ENCODE results near the gene STC2.

Gene STC2

GRCh38 chr5:173310861-173311785 is 17.1 kb downstream of the STC2 start:
- Histone ChIP-seq H3K4me1 (ENCODE audit: control insufficient read depth in 1 of 2, insufficient read depth in 2 of 2, low read length in 2 of 2) (peaks cover 0 to 31% of the 10 kb centered on the region in 2 donors), H3K4me3 (ENCODE audit: low read depth in 1 of 2, low read length in 2 of 2) (no peak overlapping the region), H3K9me3 (ENCODE audit: control insufficient read depth in 1 of 2, low read length in 2 of 2) (peaks cover 7% of the 10 kb centered on the region in 2 donors), H3K27ac (ENCODE audit: low read length) (peak overlapping the region; percentile 5), H3K27me3 (ENCODE audit: low read depth, low read length) (no peaks in the 10 kb centered on the region), H3K36me3 (ENCODE audit: control insufficient read depth in 1 of 2, insufficient read depth in 2 of 2, low read length in 2 of 2) (no peaks in the 10 kb centered on the region)

- Histone ChIP-seq H3K4me1 (ENCODE audit: control insufficient read depth in 1 of 2, insufficient read depth in 2 of 2, low read length in 2 of 2) (peaks cover 0 to 23% of the 10 kb centered on the region in 2 donors), H3K36me3 (ENCODE audit: control insufficient read depth in 1 of 2, insufficient read depth in 2 of 2, low read length in 2 of 2) (no peaks in the 10 kb centered on the region), H3K4me3 (ENCODE audit: low read depth in 1 of 2, low read length in 2 of 2) (no peak overlapping the region), H3K27me3 (ENCODE audit: low read depth, low read length) (no peaks in the 10 kb centered on the region), H3K27ac (ENCODE audit: low read length) (peak overlapping the region; percentile 5), H3K9me3 (ENCODE audit: control insufficient read depth in 1 of 2, low read length in 2 of 2) (peaks cover 7% of the 10 kb centered on the region in 2 donors)
Observed at GRCh38 chr5:173310218-173310769, 17.9 kb downstream of the STC2 start.

DNA sequence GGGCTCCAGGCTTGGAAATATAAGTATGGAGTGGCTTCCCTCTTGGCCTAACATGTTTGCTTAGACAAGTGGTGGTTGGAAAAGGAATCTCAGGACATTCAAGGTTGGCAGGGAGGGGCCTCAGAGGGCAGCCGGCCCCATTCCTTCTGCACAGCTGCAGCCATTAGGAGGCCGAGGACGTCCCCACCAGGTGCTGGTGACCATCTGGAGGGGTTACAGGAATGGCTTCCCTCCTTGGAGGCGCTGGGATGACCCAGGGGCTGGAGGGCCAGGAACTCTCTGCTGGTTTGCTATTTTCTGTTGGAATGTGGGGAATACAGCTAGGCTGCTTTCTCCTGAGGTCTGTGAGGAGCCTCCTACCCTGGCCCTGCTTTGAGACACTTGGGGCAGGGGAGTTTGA is 18.5 kb downstream of the STC2 start:
- peaks cover 7% of the 10 kb centered on the region in 2 donors for H3K9me3 ChIP-seq (ENCODE audit: control insufficient read depth in 1 of 2, low read length in 2 of 2)
- H3K27me3 ChIP-seq (ENCODE audit: low read depth, low read length), result no peaks in the 10 kb centered on the region
- H3K4me3 ChIP-seq (ENCODE audit: low read depth in 1 of 2, low read length in 2 of 2), result no peak overlapping the region
- H3K36me3 ChIP-seq (ENCODE audit: control insufficient read depth in 1 of 2, insufficient read depth in 2 of 2, low read length in 2 of 2), result no peaks in the 10 kb centered on the region
- H3K27ac ChIP-seq (ENCODE audit: low read length), result no peak overlapping the region
- H3K4me1 ChIP-seq (ENCODE audit: control insufficient read depth in 1 of 2, insufficient read depth in 2 of 2, low read length in 2 of 2), result peaks cover 0 to 19% of the 10 kb centered on the region in 2 donors

DNA sequence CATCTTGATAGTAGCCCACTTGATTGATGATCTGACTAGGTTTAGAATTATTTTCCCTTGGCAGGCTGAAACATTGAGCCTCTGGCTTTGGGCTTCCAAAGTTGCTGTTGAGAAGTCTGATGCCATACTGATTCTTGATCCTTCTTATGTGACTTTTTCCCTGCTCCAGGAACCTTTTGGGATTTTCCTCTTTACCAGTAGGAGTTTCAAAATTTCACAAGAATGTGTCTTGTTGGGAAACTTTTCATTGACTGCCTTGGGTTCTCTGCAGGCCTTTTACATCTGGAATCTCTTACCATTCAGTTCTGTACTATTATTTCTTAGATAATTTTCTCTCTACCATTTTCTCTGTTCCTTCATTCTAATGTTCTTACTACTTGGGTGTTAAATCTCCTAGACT is 20.0 kb downstream of the STC2 start:
- Histone ChIP-seq H3K27ac (ENCODE audit: low read length) (no peak overlapping the region), H3K9me3 (ENCODE audit: control insufficient read depth in 1 of 2, low read length in 2 of 2) (peaks cover 7% of the 10 kb centered on the region in 2 donors), H3K36me3 (ENCODE audit: control insufficient read depth in 1 of 2, insufficient read depth in 2 of 2, low read length in 2 of 2) (no peaks in the 10 kb centered on the region), H3K4me3 (ENCODE audit: low read depth in 1 of 2, low read length in 2 of 2) (no peak overlapping the region), H3K27me3 (ENCODE audit: low read depth, low read length) (peaks cover 4% of the 10 kb centered on the region), H3K4me1 (ENCODE audit: control insufficient read depth in 1 of 2, insufficient read depth in 2 of 2, low read length in 2 of 2) (peaks cover 0 to 19% of the 10 kb centered on the region in 2 donors)

GRCh38 chr5:173307695-173308094 is 20.5 kb downstream of the STC2 start:
- Histone ChIP-seq H3K36me3 (ENCODE audit: control insufficient read depth in 1 of 2, insufficient read depth in 2 of 2, low read length in 2 of 2) (no peaks in the 10 kb centered on the region), H3K27me3 (ENCODE audit: low read depth, low read length) (peaks cover 4% of the 10 kb centered on the region), H3K9me3 (ENCODE audit: control insufficient read depth in 1 of 2, low read length in 2 of 2) (peaks cover 7% of the 10 kb centered on the region in 2 donors), H3K4me1 (ENCODE audit: control insufficient read depth in 1 of 2, insufficient read depth in 2 of 2, low read length in 2 of 2) (peaks cover 0 to 19% of the 10 kb centered on the region in 2 donors), H3K27ac (ENCODE audit: low read length) (no peak overlapping the region), H3K4me3 (ENCODE audit: low read depth in 1 of 2, low read length in 2 of 2) (no peak overlapping the region)

DNA sequence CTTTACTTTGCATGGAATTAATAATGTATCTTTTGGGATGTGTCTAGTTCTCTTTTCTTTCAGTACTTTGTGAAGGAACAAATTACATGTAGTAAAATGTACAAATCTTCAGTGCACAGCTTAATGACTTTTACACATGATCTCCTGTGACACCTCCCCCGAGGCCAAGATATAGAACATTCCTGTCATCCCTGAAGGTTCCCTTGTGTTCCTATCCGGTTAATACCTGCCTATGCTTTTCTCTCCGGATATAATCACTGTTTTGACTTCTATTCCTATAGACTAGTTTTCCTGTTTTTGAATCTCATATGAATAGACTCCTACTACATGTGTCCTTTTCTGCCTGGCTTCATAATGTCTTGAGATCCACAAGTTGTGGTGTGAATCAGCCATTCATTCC is 21.5 kb downstream of the STC2 start:
- H3K9me3 ChIP-seq (ENCODE audit: control insufficient read depth in 1 of 2, low read length in 2 of 2), result peaks cover 7% of the 10 kb centered on the region in 2 donors
- no peak overlapping the region for H3K4me3 ChIP-seq (ENCODE audit: low read depth in 1 of 2, low read length in 2 of 2)
- no peaks in the 10 kb centered on the region for H3K36me3 ChIP-seq (ENCODE audit: control insufficient read depth in 1 of 2, insufficient read depth in 2 of 2, low read length in 2 of 2)
- peaks cover 0 to 19% of the 10 kb centered on the region in 2 donors for H3K4me1 ChIP-seq (ENCODE audit: control insufficient read depth in 1 of 2, insufficient read depth in 2 of 2, low read length in 2 of 2)
- no peak overlapping the region for H3K27ac ChIP-seq (ENCODE audit: low read length)
- peaks cover 4% of the 10 kb centered on the region for H3K27me3 ChIP-seq (ENCODE audit: low read depth, low read length)

- Histone ChIP-seq H3K27me3 (ENCODE audit: low read depth, low read length) (peaks cover 4% of the 10 kb centered on the region), H3K9me3 (ENCODE audit: control insufficient read depth in 1 of 2, low read length in 2 of 2) (peaks cover 7% of the 10 kb centered on the region in 2 donors), H3K27ac (ENCODE audit: low read length) (no peak overlapping the region), H3K36me3 (ENCODE audit: control insufficient read depth in 1 of 2, insufficient read depth in 2 of 2, low read length in 2 of 2) (no peaks in the 10 kb centered on the region), H3K4me3 (ENCODE audit: low read depth in 1 of 2, low read length in 2 of 2) (no peak overlapping the region), H3K4me1 (ENCODE audit: control insufficient read depth in 1 of 2, insufficient read depth in 2 of 2, low read length in 2 of 2) (peaks cover 0 to under 1% of the 10 kb centered on the region in 2 donors)
Observed at GRCh38 chr5:173304591-173304988, 23.6 kb downstream of the STC2 start.

- H3K9me3 ChIP-seq (ENCODE audit: control insufficient read depth in 1 of 2, low read length in 2 of 2), result peaks cover 7% of the 10 kb centered on the region in 2 donors
- H3K4me1 ChIP-seq (ENCODE audit: control insufficient read depth in 1 of 2, insufficient read depth in 2 of 2, low read length in 2 of 2), result no peaks in the 10 kb centered on the region
- no peak overlapping the region for H3K27ac ChIP-seq (ENCODE audit: low read length)
- H3K27me3 ChIP-seq (ENCODE audit: low read depth, low read length), result peaks cover 4% of the 10 kb centered on the region
- H3K36me3 ChIP-seq (ENCODE audit: control insufficient read depth in 1 of 2, insufficient read depth in 2 of 2, low read length in 2 of 2), result no peaks in the 10 kb centered on the region
- no peak overlapping the region for H3K4me3 ChIP-seq (ENCODE audit: low read depth in 1 of 2, low read length in 2 of 2)
Observed at GRCh38 chr5:173303878-173304590, 24.2 kb downstream of the STC2 start.

DNA sequence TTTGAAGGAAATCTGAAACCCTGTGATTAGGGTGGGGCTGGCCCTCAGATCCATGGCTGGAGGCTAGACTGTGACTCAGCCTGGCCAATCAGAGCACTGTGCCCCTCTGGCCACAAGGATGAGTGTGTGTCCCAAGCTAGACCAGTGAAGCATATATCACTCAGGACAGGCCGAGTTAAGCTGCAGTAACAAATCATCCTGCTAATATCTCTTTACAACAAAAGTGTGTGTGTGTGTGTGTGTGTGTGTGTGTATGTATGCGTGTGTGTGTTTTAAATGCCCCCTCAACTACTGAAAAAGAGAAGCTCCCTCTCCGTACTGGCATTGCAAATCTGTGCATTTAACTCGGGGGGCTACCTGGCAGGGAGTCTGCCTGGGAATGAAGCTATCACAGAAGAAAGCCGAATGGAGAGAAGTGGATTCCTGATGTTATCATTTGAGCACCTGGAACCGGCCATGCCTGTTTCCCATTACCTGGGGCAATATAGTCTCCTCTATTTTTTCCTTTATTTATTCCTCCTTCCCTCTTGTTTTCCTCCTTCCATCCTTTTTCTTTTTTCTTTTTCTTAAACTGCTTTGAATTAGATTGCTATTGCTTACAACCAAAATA is 25.6 kb downstream of the STC2 start:
- no peaks in the 10 kb centered on the region for H3K4me1 ChIP-seq (ENCODE audit: control insufficient read depth in 1 of 2, insufficient read depth in 2 of 2, low read length in 2 of 2)
- H3K27me3 ChIP-seq (ENCODE audit: low read depth, low read length), result peaks cover 4% of the 10 kb centered on the region
- no peak overlapping the region for H3K27ac ChIP-seq (ENCODE audit: low read length)
- no peaks in the 10 kb centered on the region for H3K36me3 ChIP-seq (ENCODE audit: control insufficient read depth in 1 of 2, insufficient read depth in 2 of 2, low read length in 2 of 2)
- H3K4me3 ChIP-seq (ENCODE audit: low read depth in 1 of 2, low read length in 2 of 2), result no peak overlapping the region
- H3K9me3 ChIP-seq (ENCODE audit: control insufficient read depth in 1 of 2, low read length in 2 of 2), result peaks cover 1% of the 10 kb centered on the region in 2 donors

DNA sequence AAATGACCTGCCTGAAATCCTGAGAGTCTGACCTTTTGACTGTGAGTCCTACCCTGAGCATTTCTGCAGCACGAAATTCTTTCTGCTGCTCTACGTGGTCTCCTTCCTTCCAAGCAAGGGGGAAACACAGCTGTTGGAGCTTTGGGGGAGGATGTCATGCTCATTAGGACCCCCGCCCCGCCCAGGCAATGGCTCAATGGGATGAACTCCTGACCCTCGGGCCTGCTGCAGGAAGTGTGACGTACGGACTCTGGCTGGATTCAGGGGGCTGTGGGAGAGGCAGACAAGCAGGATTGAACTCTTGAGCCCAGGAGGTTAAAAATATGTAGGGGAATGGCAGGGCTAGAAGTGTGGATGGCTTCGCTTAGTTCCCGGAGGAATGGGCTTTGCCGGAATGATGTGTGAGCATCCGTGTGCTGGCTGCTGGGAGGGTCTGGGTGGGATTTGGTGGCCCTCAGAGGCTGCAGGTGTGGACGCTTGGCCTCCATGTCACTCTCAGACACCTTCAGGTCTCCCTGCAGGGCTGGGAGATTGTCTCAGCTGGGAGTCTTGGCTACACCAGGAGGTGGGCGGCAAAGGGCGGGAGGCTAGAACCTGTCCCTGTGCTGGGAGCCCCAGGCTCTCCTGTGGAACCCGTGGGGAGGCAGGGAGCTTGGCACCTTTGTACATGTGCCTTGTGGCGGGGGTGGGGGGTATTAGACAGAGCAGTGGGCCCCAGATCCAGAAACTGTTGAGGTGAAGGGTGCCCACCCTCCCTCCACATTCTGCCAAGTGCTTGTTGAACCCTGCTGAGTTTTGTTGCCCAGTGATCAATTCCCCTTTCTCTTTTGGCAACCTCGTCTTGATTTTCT is 26.3 kb downstream of the STC2 start:
- Histone ChIP-seq H3K36me3 (ENCODE audit: control insufficient read depth in 1 of 2, insufficient read depth in 2 of 2, low read length in 2 of 2) (no peaks in the 10 kb centered on the region), H3K27me3 (ENCODE audit: low read depth, low read length) (peaks cover 4% of the 10 kb centered on the region), H3K4me3 (ENCODE audit: low read depth in 1 of 2, low read length in 2 of 2) (no peak overlapping the region), H3K27ac (ENCODE audit: low read length) (no peak overlapping the region), H3K9me3 (ENCODE audit: control insufficient read depth in 1 of 2, low read length in 2 of 2) (no peaks in the 10 kb centered on the region), H3K4me1 (ENCODE audit: control insufficient read depth in 1 of 2, insufficient read depth in 2 of 2, low read length in 2 of 2) (no peaks in the 10 kb centered on the region)

Measured in muscle layer of duodenum (tissue), 2 donors.